ENCODE measurements around the gene ADGRF4. TPM values are rescaled to one million over a fixed set of nuclear protein-coding genes. Genes with fewer than 3 reads are reported as not detected.

The ADGRF4 gene
- total RNA-seq, 1 donor from 2014 or later, result 10.1 TPM

DNA sequence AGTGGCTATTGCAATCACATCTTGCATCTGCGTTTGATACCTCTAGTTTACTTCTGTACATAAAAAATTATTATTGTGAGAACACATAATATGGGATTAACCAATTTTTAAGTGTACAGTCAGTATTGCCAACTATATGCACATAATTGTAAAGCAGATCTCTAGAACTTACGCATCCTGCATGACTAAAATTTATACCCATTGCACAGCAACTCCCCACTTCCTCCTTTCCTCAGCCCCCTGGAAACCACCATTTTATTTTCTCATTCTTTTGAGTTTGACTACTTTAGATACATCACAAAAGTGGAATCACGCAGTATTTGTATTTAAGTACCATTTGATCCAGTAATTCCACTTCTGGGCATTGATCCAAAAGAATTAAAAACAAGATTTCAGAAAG, 64.1 kb downstream of the ADGRF4 start:
- Histone ChIP-seq H3K4me1 (no peaks in the 10 kb centered on the region), H3K27ac (no peak overlapping the region), H3K9me3 (no peaks in the 10 kb centered on the region), H3K4me3 (no peak overlapping the region), H3K36me3 (no peaks in the 10 kb centered on the region), H3K27me3 (no peaks in the 10 kb centered on the region)
- no peak for DNase-seq (ENCODE audit: extremely low spot score in 2 of 2)
- intact Hi-C loops (cut with DNase I), result no loop called here
- TF ChIP-seq POLR2A (IDR thresholded peaks at IDR 0.05) (no peak), POLR2AphosphoS5 (IDR thresholded peaks at IDR 0.05; ENCODE audit: insufficient read depth in 1 of 2, low read depth in 1 of 2) (no peak)
- TF ChIP-seq, protein P1, sequence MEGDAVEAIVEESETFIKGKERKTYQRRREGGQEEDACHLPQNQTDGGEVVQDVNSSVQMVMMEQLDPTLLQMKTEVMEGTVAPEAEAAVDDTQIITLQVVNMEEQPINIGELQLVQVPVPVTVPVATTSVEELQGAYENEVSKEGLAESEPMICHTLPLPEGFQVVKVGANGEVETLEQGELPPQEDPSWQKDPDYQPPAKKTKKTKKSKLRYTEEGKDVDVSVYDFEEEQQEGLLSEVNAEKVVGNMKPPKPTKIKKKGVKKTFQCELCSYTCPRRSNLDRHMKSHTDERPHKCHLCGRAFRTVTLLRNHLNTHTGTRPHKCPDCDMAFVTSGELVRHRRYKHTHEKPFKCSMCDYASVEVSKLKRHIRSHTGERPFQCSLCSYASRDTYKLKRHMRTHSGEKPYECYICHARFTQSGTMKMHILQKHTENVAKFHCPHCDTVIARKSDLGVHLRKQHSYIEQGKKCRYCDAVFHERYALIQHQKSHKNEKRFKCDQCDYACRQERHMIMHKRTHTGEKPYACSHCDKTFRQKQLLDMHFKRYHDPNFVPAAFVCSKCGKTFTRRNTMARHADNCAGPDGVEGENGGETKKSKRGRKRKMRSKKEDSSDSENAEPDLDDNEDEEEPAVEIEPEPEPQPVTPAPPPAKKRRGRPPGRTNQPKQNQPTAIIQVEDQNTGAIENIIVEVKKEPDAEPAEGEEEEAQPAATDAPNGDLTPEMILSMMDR (IDR thresholded peaks at IDR 0.05), result no peak

DNA sequence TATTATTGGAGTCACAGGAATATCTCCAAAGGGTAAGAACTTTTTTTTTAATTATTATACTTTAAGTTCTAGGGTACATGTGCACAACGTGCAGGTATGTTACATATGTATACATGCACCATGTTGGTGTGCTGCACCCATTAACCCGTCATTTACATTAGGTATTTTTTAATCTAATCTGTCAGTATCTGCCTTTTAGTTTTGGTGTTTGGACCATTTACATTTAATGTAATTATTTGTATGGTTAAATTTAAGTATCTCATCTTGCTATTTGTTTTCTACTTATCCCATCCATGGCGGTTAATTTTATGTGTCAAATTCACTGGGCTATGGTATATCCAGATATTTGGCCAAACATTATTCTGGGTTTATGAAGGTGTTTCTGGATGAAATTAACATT, 68.1 kb downstream of the ADGRF4 start:
- TF ChIP-seq, protein P1 (IDR thresholded peaks at IDR 0.05), result no peak
- TF ChIP-seq POLR2A (IDR thresholded peaks at IDR 0.05), result no peak
- no peak for TF ChIP-seq POLR2AphosphoS5 (IDR thresholded peaks at IDR 0.05; ENCODE audit: insufficient read depth in 1 of 2, low read depth in 1 of 2)
- Histone ChIP-seq H3K36me3 (no peaks in the 10 kb centered on the region), H3K27ac (no peak overlapping the region), H3K27me3 (no peaks in the 10 kb centered on the region), H3K4me1 (no peaks in the 10 kb centered on the region), H3K9me3 (no peaks in the 10 kb centered on the region), H3K4me3 (no peak overlapping the region)
- DNase-seq (ENCODE audit: extremely low spot score in 2 of 2), result no peak
- intact Hi-C loops (cut with DNase I), result no loop called here

DNA sequence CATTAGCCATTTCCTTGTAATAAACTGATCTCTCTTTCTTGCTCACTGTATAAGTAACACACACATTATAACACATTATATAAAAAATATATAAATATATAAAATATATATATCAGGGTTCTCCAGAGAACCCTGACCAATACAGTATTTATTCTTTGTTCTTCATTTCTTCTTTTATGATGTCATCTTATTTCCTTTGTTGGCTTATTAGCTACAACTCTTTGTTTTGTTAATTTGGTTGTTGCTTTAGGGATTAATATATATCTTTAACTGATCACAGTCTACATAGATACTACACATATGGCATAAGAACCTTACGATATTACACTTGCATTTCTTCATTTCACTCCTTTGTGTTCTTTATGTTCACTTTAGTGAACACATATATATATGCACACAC, 68.7 kb downstream of the ADGRF4 start:
- Histone ChIP-seq H3K27ac (no peak overlapping the region), H3K36me3 (no peaks in the 10 kb centered on the region), H3K4me3 (no peak overlapping the region), H3K27me3 (no peaks in the 10 kb centered on the region), H3K9me3 (no peaks in the 10 kb centered on the region), H3K4me1 (no peaks in the 10 kb centered on the region)
- TF ChIP-seq POLR2A (IDR thresholded peaks at IDR 0.05) (no peak), POLR2AphosphoS5 (IDR thresholded peaks at IDR 0.05; ENCODE audit: insufficient read depth in 1 of 2, low read depth in 1 of 2) (no peak)
- TF ChIP-seq, protein P1 (IDR thresholded peaks at IDR 0.05), result no peak
- intact Hi-C loops (cut with DNase I), result no loop called here
- no peak for DNase-seq (ENCODE audit: extremely low spot score in 2 of 2)

DNA sequence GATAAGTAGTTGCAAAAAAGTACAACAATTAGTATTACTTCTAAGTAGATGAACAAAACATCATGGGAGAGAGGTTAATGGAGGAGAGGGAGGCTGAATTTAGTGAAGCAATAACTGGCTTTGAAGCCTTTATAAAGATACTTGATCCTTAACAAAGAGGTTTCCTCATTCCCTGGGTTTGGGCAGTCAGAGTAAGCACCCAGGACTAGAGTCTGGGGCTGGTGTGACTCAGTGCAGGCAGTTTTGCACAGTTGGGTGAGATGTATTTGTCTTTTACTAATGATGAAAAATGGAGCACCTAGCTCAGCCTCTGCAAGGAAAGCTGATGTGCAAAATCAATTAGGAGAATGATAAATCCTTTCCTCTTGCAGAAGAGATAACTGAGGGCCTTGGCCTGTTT, 71.6 kb downstream of the ADGRF4 start:
- intact Hi-C loops (cut with DNase I), result loop anchor here (10.0 kb wide), 1 partner anchor 145 kb away; no protein-coding TSS in a partner anchor
- no peak for DNase-seq (ENCODE audit: extremely low spot score in 2 of 2)
- no peak overlapping the region for H3K27ac ChIP-seq
- TF ChIP-seq POLR2A (IDR thresholded peaks at IDR 0.05) (no peak), POLR2AphosphoS5 (IDR thresholded peaks at IDR 0.05; ENCODE audit: insufficient read depth in 1 of 2, low read depth in 1 of 2) (no peak)
- TF ChIP-seq, protein P1 (IDR thresholded peaks at IDR 0.05), result no peak
- no peaks in the 10 kb centered on the region for H3K36me3 ChIP-seq
- no peak overlapping the region for H3K4me3 ChIP-seq
- H3K4me1 ChIP-seq, result no peaks in the 10 kb centered on the region
- no peaks in the 10 kb centered on the region for H3K27me3 ChIP-seq
- no peaks in the 10 kb centered on the region for H3K9me3 ChIP-seq

Other genes with a start within 250 kb of the ADGRF4 start
- 23.6 TPM for gene CD2AP, start 220.8 kb upstream of the ADGRF4 start, total RNA-seq
- gene OPN5, start 83.5 kb downstream of the ADGRF4 start, total RNA-seq, result not detected

Measured in vagina (tissue), 2 donors.